GM23338 (cell line): ENCODE measurements around the gene ITGA8. TPM values are rescaled to one million over a fixed set of nuclear protein-coding genes. Genes with fewer than 3 reads are reported as not detected.
A peak's percentile ranks its signal among the peaks of the same experiment; 100 is the strongest.

Source experiments
- ATAC-seq: fragments of 200-7000 bp; cut with Tn5 transposase; 3 replicates; pipeline ENCODE4 v1.9.1; 2020
- DNase-seq: peaks from one replicate; pipeline ENCODE4 v3.0.0-alpha.2; 2015; ENCODE audit warnings: low spot score
- H2AFZ ChIP-seq: fragments of 200-600 bp; sonication (generic); 2 replicates; pipeline ENCODE4 v1.8.0; 2016; ENCODE audit warnings: antibody characterized with exemption, mild to moderate bottlenecking, moderate library complexity
- H3F3A ChIP-seq: fragments of 200-600 bp; sonication (generic); replicated peaks from 2 replicates; pipeline ENCODE4 v1.8.0; 2017; ENCODE audit warnings: antibody characterized with exemption, mixed run types, low read depth
- H3K27ac ChIP-seq: fragments of 200-600 bp; sonication (generic); 2 replicates; pipeline ENCODE4 v1.6.1; 2016; ENCODE audit warnings: low read depth
- H3K27me3 ChIP-seq: fragments of 200-600 bp; sonication (generic); 2 replicates; pipeline ENCODE4 v1.8.0; 2016; ENCODE audit warnings: mild to moderate bottlenecking, mixed run types, moderate library complexity; ENCODE audit not compliant: insufficient read depth
- H3K36me3 ChIP-seq: fragments of 200-600 bp; sonication (generic); 2 replicates; pipeline ENCODE4 v1.8.0; 2016; ENCODE audit warnings: mild to moderate bottlenecking; ENCODE audit not compliant: insufficient read depth
- H3K4me1 ChIP-seq: fragments of 200-600 bp; sonication (generic); 2 replicates; pipeline ENCODE4 v1.8.0; 2016; ENCODE audit warnings: mild to moderate bottlenecking, moderate library complexity; ENCODE audit not compliant: insufficient read depth
- H3K4me2 ChIP-seq: fragments of 200-600 bp; sonication (generic); 2 replicates; pipeline ENCODE4 v1.7.1; 2017; ENCODE audit warnings: mixed run types
- H3K4me3 ChIP-seq: fragments of 200-600 bp; sonication (generic); 2 replicates; pipeline ENCODE4 v1.6.1; 2016; ENCODE audit warnings: mixed run types
- H3K79me2 ChIP-seq: fragments of 200-600 bp; sonication (generic); replicated peaks from 2 replicates; pipeline ENCODE4 v1.8.0; 2017; ENCODE audit warnings: mild to moderate bottlenecking; ENCODE audit not compliant: insufficient read depth
- H3K9me2 ChIP-seq: fragments of 200-600 bp; sonication (generic); 2 replicates; pipeline ENCODE4 v1.8.0; 2017; ENCODE audit not compliant: insufficient read depth
- H4K20me1 ChIP-seq: fragments of 200-600 bp; sonication (generic); replicated peaks from 2 replicates; pipeline ENCODE4 v1.8.0; 2017; ENCODE audit warnings: mild to moderate bottlenecking; ENCODE audit not compliant: insufficient read depth
- H3K27ac Mint-ChIP-seq: 2 replicates; pipeline ENCODE4 v1.8.0; 2020; ENCODE audit warnings: inconsistent platforms, mild to moderate bottlenecking, moderate library complexity, mixed read lengths
- H3K27me3 Mint-ChIP-seq: 3 replicates; pipeline ENCODE4 v1.8.0; 2022; ENCODE audit warnings: low read depth, mild to moderate bottlenecking, moderate library complexity, mixed read lengths, inconsistent platforms; ENCODE audit not compliant: insufficient read depth, poor library complexity
- H3K36me3 Mint-ChIP-seq: 3 replicates; pipeline ENCODE4 v1.8.0; 2021; ENCODE audit warnings: low read depth, mild to moderate bottlenecking, inconsistent platforms, moderate library complexity, mixed read lengths
- H3K4me1 Mint-ChIP-seq: 3 replicates; pipeline ENCODE4 v1.8.0; 2020; ENCODE audit warnings: mild to moderate bottlenecking, inconsistent platforms, mixed read lengths
- H3K4me3 Mint-ChIP-seq: 3 replicates; pipeline ENCODE4 v1.8.0; 2021; ENCODE audit warnings: moderate library complexity, mild to moderate bottlenecking, inconsistent platforms, mixed read lengths
- H3K9me3 Mint-ChIP-seq: 3 replicates; pipeline ENCODE4 v1.8.0; 2020; ENCODE audit warnings: moderate library complexity, mild to moderate bottlenecking, inconsistent platforms, mixed read lengths
- CREB1 ChIP-seq: fragments of 250-450 bp; sonication (Bioruptor Pico); IDR thresholded peaks from 2 replicates; pipeline ENCODE4 v1.5.0; 2020; ENCODE audit warnings: low read depth, mild to moderate bottlenecking, moderate library complexity
- CTCF ChIP-seq, 2 experiments: fragments of 200-600 bp in 1 of 2; sonication (generic) in 1 of 2; conservative IDR thresholded peaks; 2 replicates each; pipeline versions ENCODE4 v1.5.1 to v1.6.1; 2016 to 2017; ENCODE audit warnings: antibody characterized with exemption in 2 of 2, low read depth in 2 of 2, mild to moderate bottlenecking in 2 of 2, moderate library complexity in 1 of 2
- ETS1 ChIP-seq: IDR thresholded peaks from 2 replicates; pipeline ENCODE4 v1.6.1; 2016; ENCODE audit warnings: antibody characterized with exemption
- EZH2 ChIP-seq: fragments of 200-600 bp; sonication (generic); IDR thresholded peaks from one replicate; pipeline ENCODE4 v1.8.0; 2017; ENCODE audit warnings: antibody characterized with exemption, mild to moderate bottlenecking, low read depth; ENCODE audit not compliant: unreplicated experiment
- EZH2phosphoT487 ChIP-seq: fragments of 200-600 bp; sonication (generic); IDR thresholded peaks from one replicate; pipeline ENCODE4 v1.8.1; 2018; ENCODE audit warnings: antibody characterized with exemption; ENCODE audit not compliant: unreplicated experiment
- JUNB ChIP-seq: IDR thresholded peaks from one replicate; pipeline ENCODE4 v1.6.1; 2016; ENCODE audit warnings: antibody characterized with exemption; ENCODE audit not compliant: unreplicated experiment
- POLR2AphosphoS5 ChIP-seq: IDR thresholded peaks from 2 replicates; pipeline ENCODE4 v1.6.1; 2016; ENCODE audit warnings: antibody characterized with exemption, low read depth
- REST ChIP-seq: IDR thresholded peaks from one replicate; pipeline ENCODE4 v1.6.1; 2018; ENCODE audit warnings: antibody characterized with exemption; ENCODE audit not compliant: unreplicated experiment
- STAT1 ChIP-seq: IDR thresholded peaks from one replicate; pipeline ENCODE4 v1.6.1; 2016; ENCODE audit warnings: antibody characterized with exemption; ENCODE audit not compliant: unreplicated experiment
- ZNF114 ChIP-seq: fragments of 250-450 bp; sonication (Bioruptor Pico); IDR thresholded peaks from 2 replicates; pipeline ENCODE4 v1.5.0; 2020; ENCODE audit warnings: mild to moderate bottlenecking, moderate library complexity
- ZNF331 ChIP-seq: fragments of 250-450 bp; sonication (Bioruptor Pico); IDR thresholded peaks from 2 replicates; pipeline ENCODE4 v1.5.0; 2020; ENCODE audit warnings: low read depth, mild to moderate bottlenecking, moderate library complexity
- ZNF462 ChIP-seq: fragments of 250-450 bp; sonication (Bioruptor Pico); IDR thresholded peaks from 2 replicates; pipeline ENCODE4 v1.5.0; 2020; ENCODE audit warnings: mild to moderate bottlenecking, moderate library complexity
- polyA plus RNA-seq: library from polyadenylated mRNA; unstranded; fragments of >200 nt; fragmentation: Nextera tagmentation; extraction: Ambion mirVana; gene quantifications from 2 replicates; pipeline ENCODE4 v1.2.1, GENCODE V29; 2016
- total RNA-seq: library from RNA; depleted of rRNA; stranded (reverse); fragments of >200 nt; shearing (Covaris generic); gene quantifications from 2 replicates; pipeline ENCODE4 v1.2.3, GENCODE V29; 2014

Gene ITGA8
- total and polyA plus RNA-seq, 2 experiments from 2014 or later: not detected

GRCh38 chr10:15695852-15696251 is 23.9 kb downstream of the ITGA8 start:
- Mint-ChIP-seq H3K4me1 (peaks cover 2% of the 10 kb centered on the region; the same call in 1 of the 3 replicates), H3K27ac (no peak overlapping the region), H3K27me3 (no peaks in the 10 kb centered on the region), H3K36me3 (no peaks in the 10 kb centered on the region), H3K9me3 (no peaks in the 10 kb centered on the region; the same call in 2 of the 3 replicates), H3K4me3 (no peak overlapping the region)
- H3K27ac ChIP-seq: no peak overlapping the region
- TF ChIP-seq CREB1 (CRISPR knock-in tag) (no peak), ZNF114 (no peak), STAT1 (no peak), EZH2 (no peak), CTCF (conservative IDR thresholded peaks at IDR 0.05; ENCODE audit: low read depth in 2 of 2) (no peak), ZNF462 (CRISPR knock-in tag) (no peak), REST (no peak), ZNF331 (CRISPR knock-in tag) (no peak), EZH2phosphoT487 (no peak), JUNB (no peak), POLR2AphosphoS5 (no peak), ETS1 (no peak)
- no peaks in the 10 kb centered on the region for H3K4me1 ChIP-seq
- no peaks in the 10 kb centered on the region for H3K27me3 ChIP-seq
- H3F3A ChIP-seq: no peaks in the 10 kb centered on the region
- no peak overlapping the region for H3K4me3 ChIP-seq
- H3K36me3 ChIP-seq: no peaks in the 10 kb centered on the region
- DNase-seq: peak; percentile 41
- H3K4me2 ChIP-seq: no peak overlapping the region
- peak overlapping the region; percentile 28; the same call in 1 of the 2 replicates for H2AFZ ChIP-seq
- peak; percentile 85 for ATAC-seq
- no peaks in the 10 kb centered on the region for H3K79me2 ChIP-seq
- no peaks in the 10 kb centered on the region for H3K9me2 ChIP-seq
- no peaks in the 10 kb centered on the region for H4K20me1 ChIP-seq
